PC-3 (cell line): ENCODE measurements around the gene NDUFA8. TPM values are rescaled to one million over a fixed set of nuclear protein-coding genes. Genes with fewer than 3 reads are reported as not detected.

Source experiments
- ATAC-seq: fragments of 200-7000 bp; cut with Tn5 transposase; 2 replicates; pipeline ENCODE4 v1.9.1; 2020; ENCODE audit warnings: mild to moderate bottlenecking, moderate library complexity
- BruUV-seq: library from RNA; stranded (reverse); fragments of 400-500 nt; replicated peaks from 2 replicates; lab custom pipeline; 2021; lab: Mats Ljungman, UMichigan
- CTCF ChIA-PET: fragments of 300-600 bp; sonication (Branson Sonifier 250); formaldehyde crosslinking; loops from one replicate; lab custom pipeline; 2022; ENCODE audit warnings: antibody characterized with exemption; lab: Charles Lee
- POLR2A ChIA-PET: fragments of 300-600 bp; sonication (Branson Sonifier 250); formaldehyde crosslinking; loops from one replicate; lab custom pipeline; 2022; ENCODE audit warnings: antibody characterized with exemption; ENCODE audit not compliant: unreplicated experiment; lab: Charles Lee
- DNase-seq: peaks from one replicate; pipeline ENCODE4 v3.0.0-alpha.2; 2015
- H2AFZ ChIP-seq: fragments of 300-600 bp; sonication (generic); 2 replicates; pipeline ENCODE4 v1.6.0; 2016; ENCODE audit warnings: antibody characterized with exemption, low read length
- H3F3A ChIP-seq: fragments of 300-600 bp; sonication (generic); one replicate; pipeline ENCODE4 v1.6.0; 2017; ENCODE audit warnings: antibody characterized with exemption, low read length, control low read depth, mild to moderate bottlenecking; ENCODE audit not compliant: unreplicated experiment
- H3K27ac ChIP-seq: fragments of 300-600 bp; sonication (generic); 2 replicates; pipeline ENCODE4 v1.5.1; 2016; ENCODE audit warnings: mild to moderate bottlenecking, low read length
- H3K27me3 ChIP-seq: fragments of 300-600 bp; sonication (generic); 2 replicates; pipeline ENCODE4 v1.6.1; 2016; ENCODE audit warnings: low read length, mixed read lengths
- H3K36me3 ChIP-seq: fragments of 300-600 bp; sonication (generic); 2 replicates; pipeline ENCODE4 v1.6.1; 2016; ENCODE audit warnings: low read depth, mixed run types, low read length, mixed read lengths
- H3K4me1 ChIP-seq: fragments of 300-600 bp; sonication (generic); 2 replicates; pipeline ENCODE4 v1.5.1; 2016; ENCODE audit warnings: low read length; ENCODE audit not compliant: insufficient read depth
- H3K4me2 ChIP-seq: fragments of 300-600 bp; sonication (generic); 2 replicates; pipeline ENCODE4 v1.6.0; 2016; ENCODE audit warnings: low read length
- H3K4me3 ChIP-seq: fragments of 300-600 bp; sonication (generic); 2 replicates; pipeline ENCODE4 v1.5.1; 2016; ENCODE audit warnings: mild to moderate bottlenecking, low read length, mixed read lengths
- H3K79me2 ChIP-seq: fragments of 300-600 bp; sonication (generic); 2 replicates; pipeline ENCODE4 v1.6.1; 2017; ENCODE audit warnings: low read length, mixed read lengths
- H3K9ac ChIP-seq: fragments of 300-600 bp; sonication (generic); 2 replicates; pipeline ENCODE4 v1.6.0; 2016; ENCODE audit warnings: mild to moderate bottlenecking, low read length
- H3K9me2 ChIP-seq: fragments of 300-600 bp; sonication (generic); replicated peaks from 2 replicates; pipeline ENCODE4 v1.6.1; 2016; ENCODE audit warnings: mixed run types, low read length, mixed read lengths
- H3K9me3 ChIP-seq: fragments of 300-600 bp; sonication (generic); 2 replicates; pipeline ENCODE4 v1.6.1; 2016; ENCODE audit warnings: low read length, mixed read lengths
- H4K20me1 ChIP-seq: fragments of 300-600 bp; sonication (generic); 2 replicates; pipeline ENCODE4 v1.6.1; 2016; ENCODE audit warnings: low read length, mixed read lengths
- CTCF ChIP-seq: fragments of 300-600 bp; sonication (generic); conservative IDR thresholded peaks from 2 replicates; pipeline ENCODE4 v1.5.1; 2017; ENCODE audit warnings: antibody characterized with exemption, low read depth, mild to moderate bottlenecking, low read length
- EZH2 ChIP-seq: fragments of 300-600 bp; sonication (generic); IDR thresholded peaks from one replicate; pipeline ENCODE4 v1.6.1; 2017; ENCODE audit warnings: antibody characterized with exemption, mild to moderate bottlenecking, low read length; ENCODE audit not compliant: unreplicated experiment
- EZH2phosphoT487 ChIP-seq: fragments of 300-600 bp; sonication (generic); IDR thresholded peaks from 2 replicates; pipeline ENCODE4 v1.6.1; 2018; ENCODE audit warnings: mild to moderate bottlenecking, antibody characterized with exemption, low read length, borderline replicate concordance
- intact Hi-C: fragments of 100-400 bp; cut with micrococcal nuclease; formaldehyde crosslinking; loops from 2 replicates; pipeline ENCODE4 v1.9.0; 2023
- total RNA-seq: library from RNA; depleted of rRNA; stranded (reverse); fragments of >200 nt; gene quantifications from 2 replicates; pipeline ENCODE4 v1.2.3, GENCODE V29; 2014

NDUFA8 gene
- total RNA-seq, 1 experiment from 2014 or later = 67.5 TPM

DNA sequence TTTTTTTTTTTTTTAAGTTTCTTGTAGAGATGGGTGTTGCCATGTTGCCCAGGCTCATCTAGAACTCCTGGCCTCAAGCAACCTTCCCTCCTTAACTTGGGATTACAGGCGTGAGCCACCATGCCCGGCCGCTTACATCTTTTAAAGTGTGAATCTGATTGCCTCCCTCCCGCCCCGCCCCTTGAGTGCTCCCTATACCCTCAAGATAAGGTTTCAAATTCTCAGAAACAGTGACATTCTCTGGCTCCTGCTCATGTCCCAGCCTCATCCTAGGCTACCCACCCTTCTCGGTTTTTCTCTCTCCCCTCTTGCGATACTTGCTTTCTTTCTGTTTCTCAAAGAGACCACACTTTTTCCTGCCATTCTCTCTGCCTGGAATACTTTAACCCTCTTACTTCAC lies 12.6 kb upstream of the NDUFA8 start:
- no peak overlapping the region for H3K9ac ChIP-seq
- no peaks in the 10 kb centered on the region for H4K20me1 ChIP-seq

DNA sequence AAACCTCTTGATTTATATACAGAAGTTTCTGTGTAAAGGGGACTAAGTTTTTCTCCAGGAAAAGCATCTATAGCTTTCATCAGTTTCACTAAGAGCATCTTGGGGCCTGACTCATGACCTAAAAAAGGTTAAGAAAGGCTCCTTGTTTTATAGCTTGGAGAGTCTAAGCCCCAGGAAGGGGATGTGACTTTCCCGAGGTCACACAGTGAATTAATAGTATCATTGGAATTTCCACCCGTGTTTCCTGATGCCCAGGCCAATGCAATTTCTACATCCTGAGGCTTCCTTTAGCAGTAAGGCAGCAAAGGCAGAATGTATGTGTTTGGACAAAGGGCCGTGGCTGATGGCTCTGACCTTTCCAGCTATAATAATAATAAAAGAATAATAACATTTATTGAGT lies 8.8 kb upstream of the NDUFA8 start:
- Histone ChIP-seq H3K27ac (no peak overlapping the region), H3K4me1 (no peaks in the 10 kb centered on the region), H3K9me3 (no peaks in the 10 kb centered on the region), H3K9me2 (no peaks in the 10 kb centered on the region), H3K4me3 (no peak overlapping the region), H3K36me3 (no peaks in the 10 kb centered on the region), H2AFZ (no peak overlapping the region), H3K9ac (no peak overlapping the region), H3K79me2 (no peaks in the 10 kb centered on the region), H4K20me1 (no peaks in the 10 kb centered on the region), H3K4me2 (no peak overlapping the region), H3K27me3 (no peaks in the 10 kb centered on the region), H3F3A (no peaks in the 10 kb centered on the region)
- TF ChIP-seq CTCF (no peak), EZH2 (no peak)
- BruUV-seq = no TSS peak
- intact Hi-C loops = no loop called here
- no peak for DNase-seq
- ChIA-PET POLR2A (interaction anchor here (0.6 kb wide), 1 partner anchor 270 kb away, joined by 12 read pairs; no protein-coding TSS in a partner anchor), CTCF (no interaction called here)
- ATAC-seq = no peak

More for the DNA sequence above, 12.6 kb upstream of the NDUFA8 start:
- Histone ChIP-seq H3K9me3 (no peaks in the 10 kb centered on the region), H3K4me1 (no peaks in the 10 kb centered on the region), H3K79me2 (no peaks in the 10 kb centered on the region), H2AFZ (no peak overlapping the region), H3K27ac (no peak overlapping the region), H3K36me3 (no peaks in the 10 kb centered on the region), H3K9me2 (no peaks in the 10 kb centered on the region), H3K4me3 (no peak overlapping the region), H3K4me2 (no peak overlapping the region), H3K27me3 (no peaks in the 10 kb centered on the region), H3F3A (no peaks in the 10 kb centered on the region)
- BruUV-seq = no TSS peak
- CTCF ChIA-PET = no interaction called here
- DNase-seq (no peak), ATAC-seq (no peak)
- intact Hi-C loops = no loop called here
- POLR2A ChIA-PET = no interaction called here
- TF ChIP-seq EZH2phosphoT487 (no peak), EZH2 (no peak), CTCF (no peak)

GRCh38 chr9:122164286-122164685 lies 4.7 kb upstream of the NDUFA8 start:
- no peak overlapping the region for H2AFZ ChIP-seq
- H3K27me3 ChIP-seq = no peaks in the 10 kb centered on the region
- H3K36me3 ChIP-seq = no peaks in the 10 kb centered on the region
- no peak overlapping the region for H3K9ac ChIP-seq
- no peak overlapping the region for H3K4me2 ChIP-seq
- no peak overlapping the region for H3K27ac ChIP-seq
- ChIA-PET POLR2A (no interaction called here), CTCF (no interaction called here)
- H3K4me1 ChIP-seq = 0 out of 2 replicates have a peak, but pooled peaks cover 3% of the 10 kb centered on the region
- H4K20me1 ChIP-seq = no peaks in the 10 kb centered on the region
- intact Hi-C loops = no loop called here
- TF ChIP-seq EZH2phosphoT487 = no peak
- TF ChIP-seq CTCF = no peak
- no peak for TF ChIP-seq EZH2
- no TSS peak for BruUV-seq
- no peak for DNase-seq
- H3K9me3 ChIP-seq = 0 out of 2 replicates have a peak, but pooled peaks cover 5% of the 10 kb centered on the region
- peaks cover 3% of the 10 kb centered on the region for H3K79me2 ChIP-seq
- no peak overlapping the region for H3K4me3 ChIP-seq
- no peaks in the 10 kb centered on the region for H3K9me2 ChIP-seq
- H3F3A ChIP-seq = no peaks in the 10 kb centered on the region
- ATAC-seq = no peak
